Ishikawa (cell line): ENCODE data around the gene NQO1.

Source experiments
- CEBPB ChIP-seq: IDR thresholded peaks from 2 replicates; pipeline ENCODE4 v1.6.1; 2012
- EGR1 ChIP-seq: IDR thresholded peaks from 2 replicates; pipeline ENCODE4 v1.6.1; 2012
- EP300 ChIP-seq: IDR thresholded peaks from 2 replicates; pipeline ENCODE4 v1.6.1; 2012; ENCODE audit warnings: borderline replicate concordance
- FOXM1 ChIP-seq: IDR thresholded peaks from 2 replicates; pipeline ENCODE4 v1.6.1; 2012; ENCODE audit warnings: low read depth, borderline replicate concordance
- MAX ChIP-seq: IDR thresholded peaks from 2 replicates; pipeline ENCODE4 v1.6.1; 2012
- NFIC ChIP-seq: IDR thresholded peaks from 2 replicates; pipeline ENCODE4 v1.6.1; 2012
- RAD21 ChIP-seq: IDR thresholded peaks from 2 replicates; pipeline ENCODE4 v1.6.1; 2012; ENCODE audit warnings: low read depth
- REST ChIP-seq: IDR thresholded peaks from 2 replicates; pipeline ENCODE4 v1.6.1; 2012; ENCODE audit warnings: low read depth, mild to moderate bottlenecking
- TAF1 ChIP-seq: IDR thresholded peaks from 2 replicates; pipeline ENCODE4 v1.6.1; 2012; ENCODE audit warnings: low read depth, mild to moderate bottlenecking
- TCF12 ChIP-seq: IDR thresholded peaks from 2 replicates; pipeline ENCODE4 v1.6.1; 2012; ENCODE audit warnings: low read depth
- USF1 ChIP-seq: IDR thresholded peaks from 2 replicates; pipeline ENCODE4 v1.6.1; 2012
- YY1 ChIP-seq: IDR thresholded peaks from 2 replicates; pipeline ENCODE4 v1.6.1; 2012; ENCODE audit warnings: low read depth
- ZBTB7A ChIP-seq: IDR thresholded peaks from 2 replicates; pipeline ENCODE4 v1.6.1; 2012; ENCODE audit warnings: low read depth

GRCh38 chr16:69771651-69771967 lies 45.2 kb upstream of the NQO1 start:
- no peak for TF ChIP-seq NFIC
- TF ChIP-seq TAF1: no peak
- no peak for TF ChIP-seq CEBPB
- no peak for TF ChIP-seq YY1
- TF ChIP-seq REST: no peak
- no peak for TF ChIP-seq TCF12
- TF ChIP-seq RAD21: no peak
- no peak for TF ChIP-seq EP300
- no peak for TF ChIP-seq ZBTB7A
- TF ChIP-seq FOXM1: no peak
- TF ChIP-seq USF1: no peak
- TF ChIP-seq MAX: no peak
- TF ChIP-seq EGR1: no peak
